Measurements from ENCODE around the gene DAP.

Gene DAP

GRCh38 chr5:10635257-10635866 lies 125.7 kb downstream of the DAP start:
- TF ChIP-seq CTCF (IDR thresholded peaks at IDR 0.05; ENCODE audit: insufficient read depth, low read length, poor library complexity, severe bottlenecking) (no peak), EZH2phosphoT487 (conservative IDR thresholded peaks at IDR 0.05; ENCODE audit: low read length) (no peak)
- no peaks in the 10 kb centered on the region for H4K20me1 ChIP-seq (ENCODE audit: low read depth, low read length)
- H3K4me2 ChIP-seq (ENCODE audit: low read depth, low read length, poor library complexity, severe bottlenecking), result peak overlapping the region; percentile 18
- H3F3A ChIP-seq (ENCODE audit: insufficient read depth), result peaks cover 16% of the 10 kb centered on the region
- no peaks in the 10 kb centered on the region for H3K9me3 ChIP-seq (ENCODE audit: insufficient read depth, low read length)
- no peaks in the 10 kb centered on the region; the same call in 1 of the 2 replicates for H3K36me3 ChIP-seq (ENCODE audit: low read length)
- no peaks in the 10 kb centered on the region for H3K27me3 ChIP-seq (ENCODE audit: low read length)
- no peaks in the 10 kb centered on the region for H3K9me2 ChIP-seq (replicated peaks; ENCODE audit: insufficient read depth, low read length)
- H3K79me2 ChIP-seq (ENCODE audit: insufficient read depth, low read length), result peaks cover 32% of the 10 kb centered on the region; the same call in 1 of the 2 replicates
- H3K27ac ChIP-seq (ENCODE audit: low read depth, low read length), result peak overlapping the region; percentile 57
- H3K9ac ChIP-seq (ENCODE audit: low read length), result no peak overlapping the region
- H2AFZ ChIP-seq (ENCODE audit: low read depth, low read length, severe bottlenecking), result no peak overlapping the region
- H3K4me3 ChIP-seq (ENCODE audit: insufficient read depth, low read length, poor library complexity, severe bottlenecking), result no peak overlapping the region

GRCh38 chr5:10634562-10634961 lies 126.5 kb downstream of the DAP start:
- H3K9me2 ChIP-seq (replicated peaks; ENCODE audit: insufficient read depth, low read length), result no peaks in the 10 kb centered on the region
- peaks cover 40% of the 10 kb centered on the region; the same call in 1 of the 2 replicates for H3K79me2 ChIP-seq (ENCODE audit: insufficient read depth, low read length)
- H3K4me3 ChIP-seq (ENCODE audit: insufficient read depth, low read length, poor library complexity, severe bottlenecking), result no peak overlapping the region
- H3K4me2 ChIP-seq (ENCODE audit: low read depth, low read length, poor library complexity, severe bottlenecking), result peak overlapping the region; percentile 18
- H2AFZ ChIP-seq (ENCODE audit: low read depth, low read length, severe bottlenecking), result no peak overlapping the region
- H3K9ac ChIP-seq (ENCODE audit: low read length), result no peak overlapping the region
- TF ChIP-seq CTCF (IDR thresholded peaks at IDR 0.05; ENCODE audit: insufficient read depth, low read length, poor library complexity, severe bottlenecking) (no peak), EZH2phosphoT487 (conservative IDR thresholded peaks at IDR 0.05; ENCODE audit: low read length) (no peak)
- no peaks in the 10 kb centered on the region for H3K27me3 ChIP-seq (ENCODE audit: low read length)
- H3K9me3 ChIP-seq (ENCODE audit: insufficient read depth, low read length), result no peaks in the 10 kb centered on the region
- H3K27ac ChIP-seq (ENCODE audit: low read depth, low read length), result peak overlapping the region; percentile 57
- peaks cover 16% of the 10 kb centered on the region for H3F3A ChIP-seq (ENCODE audit: insufficient read depth)
- no peaks in the 10 kb centered on the region for H3K36me3 ChIP-seq (ENCODE audit: low read length)
- no peaks in the 10 kb centered on the region for H4K20me1 ChIP-seq (ENCODE audit: low read depth, low read length)

- Histone ChIP-seq H2AFZ (ENCODE audit: low read depth, low read length, severe bottlenecking) (no peak overlapping the region), H3K36me3 (ENCODE audit: low read length) (no peaks in the 10 kb centered on the region), H4K20me1 (ENCODE audit: low read depth, low read length) (no peaks in the 10 kb centered on the region), H3K79me2 (ENCODE audit: insufficient read depth, low read length) (peaks cover 45% of the 10 kb centered on the region; the same call in 1 of the 2 replicates), H3K4me2 (ENCODE audit: low read depth, low read length, poor library complexity, severe bottlenecking) (peak overlapping the region; percentile 28), H3K4me3 (ENCODE audit: insufficient read depth, low read length, poor library complexity, severe bottlenecking) (no peak overlapping the region), H3K9me2 (replicated peaks; ENCODE audit: insufficient read depth, low read length) (no peaks in the 10 kb centered on the region), H3K27ac (ENCODE audit: low read depth, low read length) (peak overlapping the region; percentile 57), H3K9ac (ENCODE audit: low read length) (peak overlapping the region; percentile 2; the same call in 1 of the 2 replicates), H3K9me3 (ENCODE audit: insufficient read depth, low read length) (no peaks in the 10 kb centered on the region), H3F3A (ENCODE audit: insufficient read depth) (peaks cover 16% of the 10 kb centered on the region), H3K27me3 (ENCODE audit: low read length) (no peaks in the 10 kb centered on the region)
- TF ChIP-seq CTCF (IDR thresholded peaks at IDR 0.05; ENCODE audit: insufficient read depth, low read length, poor library complexity, severe bottlenecking) (no peak), EZH2phosphoT487 (conservative IDR thresholded peaks at IDR 0.05; ENCODE audit: low read length) (no peak)
These were observed 127.0 kb downstream of the DAP start for GRCh38 chr5:10634050-10634449.

All from SU-DHL-6 (cell line).